ENCODE measurements around the gene INCENP.

INCENP gene

DNA sequence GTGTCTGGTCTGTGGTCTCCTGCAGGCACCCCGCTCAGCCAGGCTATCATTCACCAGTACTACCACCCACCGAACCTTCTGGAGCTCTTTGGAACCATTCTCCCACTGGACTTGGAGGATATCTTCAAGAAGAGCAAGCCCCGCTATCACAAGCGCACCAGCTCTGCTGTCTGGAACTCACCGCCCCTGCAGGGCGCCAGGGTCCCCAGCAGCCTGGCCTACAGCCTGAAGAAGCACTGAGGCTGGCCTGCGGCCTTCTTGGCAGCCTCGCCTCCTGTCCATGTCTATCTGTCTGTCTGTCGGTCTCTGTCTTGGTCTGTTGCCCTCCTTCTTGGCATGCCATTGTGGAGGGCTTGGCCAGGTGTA is 27.9 kb downstream of the INCENP start:
- TF ChIP-seq, protein P1, sequence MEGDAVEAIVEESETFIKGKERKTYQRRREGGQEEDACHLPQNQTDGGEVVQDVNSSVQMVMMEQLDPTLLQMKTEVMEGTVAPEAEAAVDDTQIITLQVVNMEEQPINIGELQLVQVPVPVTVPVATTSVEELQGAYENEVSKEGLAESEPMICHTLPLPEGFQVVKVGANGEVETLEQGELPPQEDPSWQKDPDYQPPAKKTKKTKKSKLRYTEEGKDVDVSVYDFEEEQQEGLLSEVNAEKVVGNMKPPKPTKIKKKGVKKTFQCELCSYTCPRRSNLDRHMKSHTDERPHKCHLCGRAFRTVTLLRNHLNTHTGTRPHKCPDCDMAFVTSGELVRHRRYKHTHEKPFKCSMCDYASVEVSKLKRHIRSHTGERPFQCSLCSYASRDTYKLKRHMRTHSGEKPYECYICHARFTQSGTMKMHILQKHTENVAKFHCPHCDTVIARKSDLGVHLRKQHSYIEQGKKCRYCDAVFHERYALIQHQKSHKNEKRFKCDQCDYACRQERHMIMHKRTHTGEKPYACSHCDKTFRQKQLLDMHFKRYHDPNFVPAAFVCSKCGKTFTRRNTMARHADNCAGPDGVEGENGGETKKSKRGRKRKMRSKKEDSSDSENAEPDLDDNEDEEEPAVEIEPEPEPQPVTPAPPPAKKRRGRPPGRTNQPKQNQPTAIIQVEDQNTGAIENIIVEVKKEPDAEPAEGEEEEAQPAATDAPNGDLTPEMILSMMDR (IDR thresholded peaks at IDR 0.05): no peak

DNA sequence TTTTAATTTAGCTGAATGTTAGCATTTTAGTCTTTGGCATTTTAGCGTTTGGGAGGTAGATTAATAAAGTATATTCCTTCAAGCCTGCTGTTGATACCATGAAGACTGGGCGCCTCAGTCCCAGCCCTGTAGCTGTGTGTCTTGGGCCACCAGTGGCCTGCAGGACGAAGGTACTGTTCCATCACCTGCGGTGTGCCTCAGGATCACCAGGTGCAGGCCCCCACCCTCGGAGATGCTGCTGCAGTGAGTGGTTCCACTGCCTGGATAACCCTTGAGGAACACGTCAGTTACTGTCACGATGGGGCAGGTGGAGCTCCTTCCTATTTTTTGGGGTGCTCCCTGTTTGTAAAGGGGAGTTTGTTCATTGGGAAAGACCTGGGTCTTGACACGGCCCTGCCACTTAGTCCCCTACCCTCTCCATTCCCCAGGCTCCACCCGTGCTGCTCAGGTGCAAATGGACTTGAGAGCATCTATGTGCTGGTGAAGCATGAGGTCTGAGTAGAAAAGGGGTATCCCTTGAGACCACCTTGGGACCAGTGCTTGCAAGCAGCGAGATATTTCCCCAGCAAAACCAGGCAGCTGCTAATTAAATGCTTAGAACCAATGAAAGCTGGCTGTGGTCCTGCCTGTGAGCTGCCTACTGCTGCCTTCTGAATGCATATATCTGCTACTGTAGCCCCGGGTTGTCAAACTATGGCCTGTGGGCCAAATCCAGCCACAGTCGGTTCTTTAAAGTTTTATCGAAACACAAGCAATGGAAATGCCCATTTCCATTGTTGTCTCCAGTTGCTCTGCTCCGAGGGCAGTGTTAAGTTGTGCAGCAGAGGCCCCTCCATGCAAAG is 28.7 kb downstream of the INCENP start:
- TF ChIP-seq, protein P1 (IDR thresholded peaks at IDR 0.05): no peak

DNA sequence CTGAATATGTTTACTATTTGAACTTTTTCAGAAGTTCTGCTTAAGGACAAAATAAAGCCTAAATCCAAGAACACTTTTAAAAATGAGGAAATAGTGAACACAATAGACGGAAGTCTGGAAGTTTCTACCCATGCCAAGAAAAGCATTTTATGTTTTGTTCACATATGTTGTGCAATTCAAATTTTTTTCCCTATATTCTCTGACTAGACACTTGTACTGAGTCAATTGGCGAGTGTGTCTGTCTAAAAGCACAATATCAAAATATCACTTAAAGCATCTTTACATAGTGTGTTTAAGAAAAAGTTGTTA is 29.2 kb downstream of the INCENP start:
- TF ChIP-seq, protein P1 (IDR thresholded peaks at IDR 0.05): no peak

DNA sequence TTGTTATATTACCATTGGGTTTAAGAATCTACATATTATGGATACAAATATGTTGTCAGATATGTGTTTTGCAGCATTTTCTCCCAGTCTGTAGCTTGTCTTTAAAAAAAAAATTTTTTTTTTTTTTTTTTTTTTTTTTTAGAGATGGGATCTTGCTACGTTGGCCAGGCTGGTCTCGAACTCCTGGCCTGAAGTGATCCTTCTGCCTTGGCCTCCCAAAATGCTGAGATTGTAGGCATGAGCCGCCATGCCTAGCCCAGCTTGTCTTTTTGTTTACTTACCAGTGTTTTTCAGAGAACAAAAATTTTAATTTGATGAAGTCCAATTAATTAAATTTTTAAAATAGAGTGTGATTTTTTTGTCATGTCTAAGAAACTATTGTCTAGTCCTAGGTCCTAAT is 29.8 kb downstream of the INCENP start:
- TF ChIP-seq, protein P1 (IDR thresholded peaks at IDR 0.05): no peak

DNA sequence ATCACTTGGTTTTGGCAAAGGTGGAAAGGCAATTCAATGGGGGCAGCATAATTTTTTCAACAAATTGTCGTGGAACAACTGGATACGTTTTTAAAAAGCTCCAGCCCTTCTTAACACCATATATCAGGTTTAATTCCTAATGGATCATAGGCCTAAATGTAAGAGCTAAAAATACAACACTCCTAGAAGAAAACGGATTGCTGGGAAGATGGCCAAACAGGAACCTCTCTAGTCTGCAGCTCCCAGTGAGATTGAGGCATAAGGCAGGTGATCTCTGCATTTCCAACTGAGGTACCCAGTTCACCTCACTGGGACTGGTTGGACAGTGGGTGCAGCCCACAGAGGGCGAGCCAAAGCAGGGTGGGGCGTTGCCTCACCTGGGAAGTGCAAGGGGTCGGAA is 33.8 kb downstream of the INCENP start:
- TF ChIP-seq, protein P1 (IDR thresholded peaks at IDR 0.05): no peak

DNA sequence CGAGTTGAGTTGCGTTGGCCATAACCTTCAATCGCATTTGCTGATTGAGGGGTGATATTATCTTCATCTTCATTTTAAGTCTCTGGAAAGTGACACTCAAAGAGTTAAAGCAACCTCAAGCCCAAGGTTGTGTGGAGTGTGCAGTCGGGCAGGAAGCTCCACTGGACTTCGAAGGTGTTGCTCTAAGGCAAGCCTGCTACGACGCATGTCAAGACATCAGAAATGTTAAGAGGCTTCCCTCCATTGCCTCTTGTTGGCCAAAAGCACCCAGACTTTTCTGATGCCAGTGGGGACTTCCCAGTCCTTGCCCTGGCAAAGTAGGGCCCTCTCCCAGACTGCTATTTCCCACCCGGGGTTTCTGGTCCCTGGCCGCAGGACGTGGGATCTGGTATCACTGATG is 42.6 kb downstream of the INCENP start:
- TF ChIP-seq, protein P1 (IDR thresholded peaks at IDR 0.05): no peak

DNA sequence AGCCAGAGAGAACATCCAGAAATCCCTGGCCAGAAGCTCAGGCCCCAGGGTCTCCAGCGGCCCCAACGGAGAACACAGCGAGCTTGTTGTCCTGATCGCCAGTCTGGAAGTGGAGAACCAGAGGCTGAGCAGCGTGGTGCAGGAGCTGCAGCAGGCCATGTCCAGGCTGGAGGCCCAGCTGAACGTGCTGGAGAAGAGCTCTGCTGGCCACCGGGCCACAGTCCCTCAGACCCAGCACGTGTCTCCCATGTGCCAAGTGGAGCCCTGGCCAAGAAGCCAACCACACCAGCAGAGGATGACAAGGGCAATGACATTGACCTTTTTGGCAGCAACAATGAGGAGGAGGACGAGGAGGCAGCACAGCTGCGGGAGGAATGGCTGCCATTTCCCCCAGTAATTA is 45.6 kb downstream of the INCENP start:
- TF ChIP-seq, protein P1 (IDR thresholded peaks at IDR 0.05): no peak

DNA sequence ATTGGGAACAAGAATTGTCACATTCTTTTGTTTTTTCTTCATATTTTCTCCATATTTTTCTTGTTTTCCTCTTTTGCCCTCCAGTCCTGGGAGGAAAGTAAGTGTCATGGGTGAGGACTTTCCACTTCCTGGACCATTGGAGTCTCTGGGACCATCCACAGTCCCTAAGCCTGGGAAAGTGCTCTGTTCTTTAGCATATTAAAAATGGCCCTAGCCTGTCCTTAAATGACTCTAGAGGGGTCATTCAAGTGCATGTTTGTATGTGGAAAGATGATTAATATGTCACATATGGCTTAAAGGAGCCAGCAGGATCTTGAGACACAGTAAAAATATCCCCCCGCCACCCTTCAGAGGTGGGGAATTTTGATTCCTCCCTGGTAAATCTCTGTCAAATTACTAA is 46.1 kb downstream of the INCENP start:
- TF ChIP-seq, protein P1 (IDR thresholded peaks at IDR 0.05): no peak

Data from LNCAP (cell line).